A549 (cell line): ENCODE results near the gene PDZD2. TPM values are rescaled to one million over a fixed set of nuclear protein-coding genes. Genes with fewer than 3 reads are reported as not detected.
"Not testable (repeated sequence)": the region's sequence is repeated elsewhere in the genome, so short reads cannot be mapped to it uniquely, and the experiment has no call there.

Experiments used
- ATAC-seq, 2 experiments: fragments of 200-7000 bp in 1 of 2; fragments of >200 bp in 1 of 2; cut with Nextera tagmentation in 1 of 2; cut with Tn5 transposase in 1 of 2; 3 replicates each; pipeline versions ENCODE4 v1.8.0 to v1.9.1; 2018 to 2020; ENCODE audit warnings: mild to moderate bottlenecking in 1 of 2, moderate library complexity in 1 of 2
- CTCF ChIA-PET: fragments of 300-600 bp; sonication (Branson Sonifier 250); formaldehyde crosslinking; extraction: SDS; loops from one replicate; lab custom pipeline; 2021; ENCODE audit warnings: antibody characterized with exemption, inconsistent platforms; lab: Yijun Ruan, JAX
- POLR2A ChIA-PET: fragments of 350-600 bp; formaldehyde crosslinking; extraction: SDS; loops from one replicate; lab custom pipeline; 2021; ENCODE audit warnings: antibody characterized with exemption, inconsistent platforms; lab: Yijun Ruan, JAX
- DNase-seq, 2 experiments: peaks; one replicate each; pipeline versions ENCODE4 v3.0.0 to v3.0.0-alpha.2; 2011 to 2016; ENCODE audit warnings: low read depth in 1 of 2, low spot score in 1 of 2
- FAIRE-seq: peaks from 2 replicates; lab custom pipeline; 2011; peaks lifted over from hg19 to GRCh38; lab: Jason Lieb, UNC
- H3K27ac ChIP-seq, 2 experiments: fragments of >200 bp; sonication (Bioruptor Twin); formaldehyde crosslinking; 3 replicates each; pipeline ENCODE4 v1.5.1; 2016 to 2017
- H3K4me1 ChIP-seq: fragments of >200 bp; sonication (Bioruptor Twin); formaldehyde crosslinking; 3 replicates; pipeline ENCODE4 v1.6.1; 2016
- H3K4me2 ChIP-seq: fragments of >200 bp; sonication (Bioruptor Twin); formaldehyde crosslinking; 3 replicates; pipeline ENCODE4 v1.6.1; 2016
- H3K4me3 ChIP-seq: fragments of >200 bp; sonication (Bioruptor Twin); formaldehyde crosslinking; 3 replicates; pipeline ENCODE4 v1.5.1; 2016
- H3K9me3 ChIP-seq: fragments of >200 bp; sonication (Bioruptor Twin); formaldehyde crosslinking; 3 replicates; pipeline ENCODE4 v1.6.1; 2016
- BCL3 ChIP-seq: fragments of >200 bp; sonication (Bioruptor Twin); formaldehyde crosslinking; IDR thresholded peaks from 3 replicates; pipeline ENCODE4 v1.6.1; 2016
- CBX2 ChIP-seq: fragments of 200-600 bp; sonication (generic); IDR thresholded peaks from 2 replicates; pipeline ENCODE4 v1.6.1; 2016; ENCODE audit warnings: low read depth, mild to moderate bottlenecking, borderline replicate concordance
- CBX8 ChIP-seq: fragments of 200-600 bp; sonication (generic); IDR thresholded peaks from 2 replicates; pipeline ENCODE4 v1.6.1; 2016
- CEBPB ChIP-seq, 2 experiments: fragments of >200 bp in 1 of 2; sonication (Bioruptor Twin) in 1 of 2; formaldehyde crosslinking in 1 of 2; IDR thresholded peaks; 2 replicates each; pipeline ENCODE4 v1.6.1; 2012 to 2016
- CHD2 ChIP-seq: fragments of 150-350 bp; IDR thresholded peaks from 2 replicates; pipeline ENCODE4 v1.6.1; 2014; ENCODE audit warnings: low read length; ENCODE audit not compliant: partially characterized antibody
- E2F6 ChIP-seq: IDR thresholded peaks from 2 replicates; pipeline ENCODE4 v1.6.1; 2012; ENCODE audit warnings: low read depth, borderline replicate concordance
- FOXS1 ChIP-seq: fragments of 250-450 bp; sonication (Bioruptor Pico); IDR thresholded peaks from 2 replicates; pipeline ENCODE4 v1.5.0; 2020; ENCODE audit warnings: mild to moderate bottlenecking, moderate library complexity
- GATA3 ChIP-seq: IDR thresholded peaks from 2 replicates; pipeline ENCODE4 v1.6.1; 2012; ENCODE audit warnings: borderline replicate concordance
- HES2 ChIP-seq: fragments of >200 bp; sonication (Bioruptor Twin); formaldehyde crosslinking; IDR thresholded peaks from 2 replicates; pipeline ENCODE4 v1.6.1; 2016
- HEYL ChIP-seq: fragments of 250-450 bp; sonication (Bioruptor Pico); IDR thresholded peaks from 2 replicates; pipeline ENCODE4 v1.8.0; 2021; ENCODE audit warnings: mild to moderate bottlenecking, moderate library complexity
- JUNB ChIP-seq: fragments of >200 bp; sonication (Bioruptor Twin); formaldehyde crosslinking; IDR thresholded peaks from 2 replicates; pipeline ENCODE4 v1.6.1; 2016
- KDM1A ChIP-seq: fragments of 200-600 bp; sonication (generic); IDR thresholded peaks from 2 replicates; pipeline ENCODE4 v1.6.1; 2016; ENCODE audit warnings: low read depth, mild to moderate bottlenecking
- MAX ChIP-seq: IDR thresholded peaks from 2 replicates; pipeline ENCODE4 v1.6.1; 2012
- MAZ ChIP-seq: fragments of 150-350 bp; IDR thresholded peaks from 2 replicates; pipeline ENCODE4 v1.6.1; 2014; ENCODE audit warnings: antibody characterized with exemption, low read depth, low read length, borderline replicate concordance
- MYC ChIP-seq: IDR thresholded peaks from 2 replicates; pipeline ENCODE4 v1.6.1; 2012; ENCODE audit warnings: mild to moderate bottlenecking, inconsistent platforms, low read length, improper control_type of control experiment, borderline replicate concordance
- NPAS2 ChIP-seq: fragments of 250-450 bp; sonication (Bioruptor Pico); IDR thresholded peaks from 2 replicates; pipeline ENCODE4 v1.8.0; 2022; ENCODE audit warnings: mild to moderate bottlenecking, moderate library complexity, borderline replicate concordance
- PHF8 ChIP-seq: fragments of 200-600 bp; sonication (generic); IDR thresholded peaks from 2 replicates; pipeline ENCODE4 v1.6.1; 2016; ENCODE audit warnings: low read depth, mild to moderate bottlenecking, antibody characterized with exemption, moderate library complexity, borderline replicate concordance
- POLR2AphosphoS2 ChIP-seq: conservative IDR thresholded peaks from 2 replicates; pipeline ENCODE4 v1.6.1; 2012; ENCODE audit warnings: low read length, improper control_type of control experiment, inconsistent platforms
- RCOR1 ChIP-seq: fragments of 150-350 bp; IDR thresholded peaks from 2 replicates; pipeline ENCODE4 v1.6.1; 2014; ENCODE audit warnings: antibody characterized with exemption, low read length, low read depth
- SMC3 ChIP-seq: fragments of >200 bp; sonication (Bioruptor Twin); formaldehyde crosslinking; IDR thresholded peaks from 3 replicates; pipeline ENCODE4 v1.6.1; 2018; ENCODE audit warnings: inconsistent platforms
- ZC3H11A ChIP-seq: fragments of 450-650 bp; IDR thresholded peaks from 2 replicates; pipeline ENCODE4 v1.6.1; 2014; ENCODE audit warnings: antibody characterized with exemption, mild to moderate bottlenecking
- ZNF302 ChIP-seq: fragments of 250-450 bp; sonication (Bioruptor Pico); IDR thresholded peaks from 2 replicates; pipeline ENCODE4 v1.9.0; 2021; ENCODE audit warnings: inconsistent platforms, mild to moderate bottlenecking, moderate library complexity
- ZSCAN20 ChIP-seq: fragments of 250-450 bp; sonication (Bioruptor Pico); IDR thresholded peaks from 2 replicates; pipeline ENCODE4 v1.8.0; 2022; ENCODE audit warnings: mild to moderate bottlenecking, moderate library complexity
- WGBS: methylation state at CpG from one replicate; pipeline ENCODE4 v1.1.6; 2017; ENCODE audit errors: missing lambda C conversion rate; 5-methylcytosine and 5-hydroxymethylcytosine counted together
- polyA plus RNA-seq, 4 experiments: library from polyadenylated mRNA; depleted of rRNA in 3 of 4; stranded (reverse); fragments of >200 nt; fragmentation: RNase III in 1 of 4; extraction: RNeasy Plus Mini Kit Qiagen cat#74134 plus additional on column Dnase treatment in 1 of 4; gene quantifications; 2 replicates in 3 of 4; 3 replicates in 1 of 4; pipeline ENCODE4 v1.2.3, GENCODE V29; 2011 to 2017

Gene PDZD2
- polyA plus RNA-seq, 2 of the 4 experiments (the other 2 are of a cell fraction): 0.06 to 0.09 TPM

GRCh38 chr5:32004404-32004803, 365.5 kb downstream of the PDZD2 start:
- Histone ChIP-seq H3K27ac (no peak overlapping the region), H3K9me3 (no peaks in the 10 kb centered on the region), H3K4me1 (no peaks in the 10 kb centered on the region), H3K4me2 (no peak overlapping the region), H3K4me3 (no peak overlapping the region)
- no peak for TF ChIP-seq POLR2AphosphoS2
- ATAC-seq (no peak), FAIRE-seq (no peak), DNase-seq (no peak)
- ChIA-PET POLR2A (no interaction called here), CTCF (interaction anchor here (1.5 kb wide), 1 partner anchor 8 kb away, joined by 6 read pairs; no protein-coding TSS in a partner anchor)
- WGBS: 49% methylated on average over 3 of the region's 3 CpGs

GRCh38 chr5:32008746-32009145, 369.8 kb downstream of the PDZD2 start:
- no peaks in the 10 kb centered on the region for H3K4me1 ChIP-seq
- no peak overlapping the region for H3K4me3 ChIP-seq
- 63% methylated on average over 9 of the region's 9 CpGs for WGBS
- TF ChIP-seq NPAS2 (CRISPR knock-in tag) (no peak), MAZ (no peak)
- ChIA-PET POLR2A (no interaction called here), CTCF (interaction anchor here (0.9 to 2.0 kb wide), 2 partner anchors 21 to 48 kb away, joined by 3 to 5 read pairs; no protein-coding TSS in a partner anchor)
- no peak overlapping the region for H3K4me2 ChIP-seq
- no peak for DNase-seq
- ATAC-seq: no peak
- no peaks in the 10 kb centered on the region for H3K9me3 ChIP-seq
- H3K27ac ChIP-seq: no peak overlapping the region
- FAIRE-seq: no peak

GRCh38 chr5:32013658-32014057, 374.7 kb downstream of the PDZD2 start:
- Histone ChIP-seq H3K4me2 (no peak overlapping the region), H3K4me3 (no peak overlapping the region), H3K4me1 (no peaks in the 10 kb centered on the region), H3K9me3 (no peaks in the 10 kb centered on the region), H3K27ac (0 out of 6 replicates have a peak overlapping the region, but pooled peaks of 1 of the 2 experiments have one; percentile 19)
- ATAC-seq (no peak), FAIRE-seq (no peak), DNase-seq (no peak)
- CTCF ChIA-PET: no interaction called here
- WGBS: 49% methylated on average over 7 of the region's 7 CpGs
- TF ChIP-seq BCL3 (no peak), ZC3H11A (no peak), ZSCAN20 (no peak), HES2 (no peak), RCOR1 (no peak), GATA3 (no peak), E2F6 (no peak), FOXS1 (CRISPR knock-in tag) (no peak), CBX8 (no peak), CBX2 (no peak), CEBPB (IDR thresholded peaks at IDR 0.05) (no peak), KDM1A (no peak), SMC3 (no peak), CHD2 (no peak)
- POLR2A ChIA-PET: no interaction called here

GRCh38 chr5:32014096-32014745, 375.3 kb downstream of the PDZD2 start:
- Histone ChIP-seq H3K4me1 (no peaks in the 10 kb centered on the region), H3K9me3 (no peaks in the 10 kb centered on the region), H3K4me3 (no peak overlapping the region), H3K4me2 (no peak overlapping the region), H3K27ac (no peak overlapping the region)
- WGBS: 78% methylated on average over 10 of the region's 10 CpGs
- FAIRE-seq (no peak), DNase-seq (no peak), ATAC-seq (no peak)
- CTCF ChIA-PET: no interaction called here
- TF ChIP-seq MAX (no peak), POLR2AphosphoS2 (no peak), ZNF302 (no peak), HEYL (CRISPR knock-in tag) (no peak), MAZ (no peak), CEBPB (IDR thresholded peaks at IDR 0.05) (no peak), GATA3 (no peak), RCOR1 (no peak), CBX8 (no peak), PHF8 (no peak), JUNB (no peak), MYC (no peak)
- POLR2A ChIA-PET: no interaction called here

GRCh38 chr5:32015262-32015661, 376.3 kb downstream of the PDZD2 start:
- H3K4me3 ChIP-seq, H3K9me3 ChIP-seq, H3K4me2 ChIP-seq, ATAC-seq, POLR2A ChIA-PET, CTCF ChIA-PET, H3K4me1 ChIP-seq, FAIRE-seq, DNase-seq, H3K27ac ChIP-seq: not testable (repeated sequence)
- 84% methylated on average over 9 of the region's 9 CpGs for WGBS
